GM15510 (cell line): ENCODE data around the gene MEGF6.

Experiments used
- POLR2A ChIP-seq: IDR thresholded peaks from 3 replicates; pipeline ENCODE4 v1.6.1; 2011; ENCODE audit warnings: borderline replicate concordance; ENCODE audit not compliant: insufficient read length; ENCODE audit errors: extremely low read depth

MEGF6 gene

DNA sequence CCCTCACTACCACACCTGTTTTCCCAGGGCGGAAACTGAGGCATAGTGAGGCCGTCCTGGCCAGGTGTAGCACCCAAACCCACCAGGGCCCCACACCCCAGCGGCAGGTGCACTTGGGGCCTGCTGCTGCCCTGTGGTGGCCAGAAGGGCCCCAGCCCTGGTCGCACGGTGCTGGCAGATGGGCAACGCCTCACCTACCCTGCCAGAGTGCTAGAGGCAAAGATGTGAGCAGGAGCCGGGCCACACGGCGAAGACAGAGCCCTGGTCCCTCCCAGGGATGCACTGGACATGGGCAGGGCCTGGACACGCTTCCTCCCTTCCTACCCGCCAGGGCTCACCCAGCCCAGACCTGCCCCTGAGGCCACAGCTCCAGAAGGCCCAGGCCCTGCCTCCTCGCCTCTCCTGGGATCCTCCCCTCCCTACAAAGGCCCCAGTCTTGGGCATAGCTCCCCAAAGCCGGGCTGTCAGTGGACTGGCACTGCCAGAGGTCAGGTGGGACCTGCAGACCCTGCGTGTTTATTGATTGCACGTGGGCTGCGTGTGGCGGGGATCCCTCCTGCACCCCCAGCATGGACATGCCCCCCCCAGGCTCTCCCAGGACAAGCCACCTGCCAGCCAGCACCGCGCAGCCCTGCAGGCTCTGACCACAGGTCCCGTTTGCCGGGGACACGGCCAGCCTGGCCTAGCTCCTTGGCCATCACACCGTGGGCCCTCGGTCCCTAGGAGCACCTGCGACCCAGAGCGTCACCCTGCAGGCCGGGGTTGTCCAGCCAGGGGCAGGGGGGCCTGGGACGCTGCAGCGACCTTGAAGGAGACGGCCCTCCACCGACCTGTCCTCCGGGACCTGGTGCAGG is 44.1 kb downstream of the MEGF6 start:
- TF ChIP-seq POLR2A, result no peak

DNA sequence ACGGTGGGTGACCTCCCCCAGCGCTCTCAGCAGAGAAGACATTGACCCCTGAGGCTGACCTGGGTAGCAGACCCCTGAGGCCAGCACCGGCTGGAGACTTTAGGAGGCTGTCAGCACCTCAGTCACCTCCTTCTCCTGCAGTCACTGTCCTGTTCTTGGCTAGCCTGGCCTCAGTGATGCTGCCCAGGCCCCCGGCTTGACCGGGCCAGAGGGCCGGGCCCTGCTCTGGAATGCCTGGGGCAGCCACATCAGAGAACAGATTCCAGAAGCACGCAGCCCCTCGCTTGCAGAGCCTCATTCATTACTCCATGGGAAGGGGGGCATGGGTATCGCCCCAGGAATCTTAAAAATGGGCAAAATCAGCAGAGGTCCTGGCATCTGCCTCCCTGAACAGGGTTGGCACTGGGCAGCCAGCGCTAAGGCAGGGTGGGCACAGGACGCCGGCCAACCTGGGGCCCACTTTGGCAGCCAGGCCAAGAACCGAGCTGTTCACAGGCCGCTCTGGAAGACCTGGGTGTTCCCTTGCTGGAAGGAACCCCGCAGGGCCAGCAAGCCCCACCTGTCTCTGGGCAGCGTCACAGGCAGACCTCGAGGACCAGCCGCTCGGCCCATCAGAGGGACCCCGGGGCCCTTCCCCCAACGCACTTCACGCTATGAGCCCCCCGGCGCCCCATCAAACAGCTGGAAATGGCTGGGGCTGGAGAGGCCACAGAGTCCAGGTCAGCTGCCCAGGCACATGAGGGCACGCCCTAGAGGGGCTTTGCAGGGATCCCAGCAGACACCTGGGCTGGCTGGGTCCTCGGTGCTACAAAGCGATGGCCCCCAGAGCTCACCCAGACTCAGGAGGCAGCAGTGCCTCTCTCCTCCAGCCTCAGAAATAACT is 45.1 kb downstream of the MEGF6 start:
- no peak for TF ChIP-seq POLR2A

DNA sequence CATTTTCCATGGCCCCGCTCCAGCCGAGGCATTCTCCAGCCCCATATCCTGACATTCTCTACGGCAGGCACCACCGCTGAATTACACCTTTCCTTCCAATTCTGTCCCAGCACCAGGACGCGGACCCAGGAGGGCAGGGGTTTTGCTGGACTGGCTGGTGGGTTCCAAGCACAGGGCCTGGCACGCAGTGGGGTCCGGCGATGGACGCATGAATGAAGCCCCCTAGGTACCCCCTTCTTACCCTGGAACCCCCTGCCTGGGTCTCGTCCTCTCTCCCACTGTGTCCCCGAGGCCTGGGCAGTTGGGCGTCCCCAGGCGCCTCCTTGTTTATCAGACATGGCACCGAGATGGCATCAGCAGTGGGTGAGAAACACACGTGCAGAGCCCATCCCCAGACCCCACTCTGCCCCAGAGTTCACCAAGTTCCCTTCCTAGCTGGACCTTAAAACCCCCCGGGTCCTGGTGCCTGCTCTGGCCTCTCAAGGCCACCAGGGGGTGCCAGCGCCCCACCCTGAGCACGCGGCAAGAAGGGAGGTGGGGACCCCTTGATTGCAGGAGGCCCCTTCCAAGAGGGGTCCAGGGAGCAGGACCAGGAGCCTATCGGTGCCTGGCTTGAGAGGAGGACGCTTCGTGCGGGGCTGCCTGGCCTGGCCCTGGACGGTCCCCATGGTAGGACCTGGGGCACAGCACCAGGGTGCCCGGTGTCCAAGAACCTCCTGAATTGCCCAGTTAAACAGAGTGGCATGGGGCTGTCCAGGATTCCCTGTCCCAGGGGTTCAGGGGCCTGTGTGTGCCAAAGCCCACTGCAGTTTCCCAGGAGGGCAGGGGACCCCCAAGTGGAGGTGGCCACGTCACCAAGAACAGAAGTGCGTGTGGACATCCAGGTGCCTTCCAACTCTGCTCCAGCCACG is 46.1 kb downstream of the MEGF6 start:
- no peak for TF ChIP-seq POLR2A

GRCh38 chr1:3563610-3564009 is 47.7 kb downstream of the MEGF6 start:
- TF ChIP-seq POLR2A, result no peak

- TF ChIP-seq POLR2A, result no peak
Observed at GRCh38 chr1:3563125-3563524, 48.2 kb downstream of the MEGF6 start.

- TF ChIP-seq POLR2A, result no peak
Observed at GRCh38 chr1:3562712-3563111, 48.6 kb downstream of the MEGF6 start.

- no peak for TF ChIP-seq POLR2A
Observed at GRCh38 chr1:3561702-3562101, 49.6 kb downstream of the MEGF6 start.

- TF ChIP-seq POLR2A, result no peak
Observed at GRCh38 chr1:3560981-3561380, 50.3 kb downstream of the MEGF6 start.

GRCh38 chr1:3560251-3560871 is 50.9 kb downstream of the MEGF6 start:
- TF ChIP-seq POLR2A, result no peak

DNA sequence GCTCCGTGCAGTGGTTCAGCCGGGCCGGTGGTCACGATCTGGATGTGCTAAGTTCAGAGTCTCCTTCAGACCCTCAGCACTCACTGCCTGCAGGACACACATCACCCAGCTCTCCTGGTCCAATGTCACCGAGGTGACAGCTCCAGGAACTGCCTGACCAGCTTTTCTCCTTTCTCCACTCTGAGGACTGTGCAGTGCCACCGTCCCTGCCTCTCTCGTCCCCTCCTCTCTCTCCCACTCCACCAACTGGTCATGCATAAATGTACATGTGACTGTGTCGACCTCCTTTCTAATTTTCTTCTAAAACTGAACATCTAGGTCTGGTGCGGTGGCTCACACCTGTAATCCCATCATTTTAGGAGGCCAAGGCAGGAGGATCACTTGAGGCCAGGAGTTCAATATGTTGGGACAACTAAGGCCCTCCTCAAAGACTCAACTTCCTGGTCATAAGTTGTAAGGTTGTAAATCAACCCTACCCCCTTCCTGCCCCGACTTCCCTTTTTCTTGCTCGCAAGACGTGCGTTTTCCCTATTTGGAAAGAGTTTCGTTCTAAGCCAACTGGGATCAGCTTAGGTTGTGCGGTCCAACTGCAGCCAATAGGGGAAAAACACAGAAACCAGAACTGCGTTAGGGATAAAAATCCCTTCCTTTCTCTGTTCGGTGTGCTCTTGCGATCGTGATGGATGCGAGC is 53.1 kb downstream of the MEGF6 start:
- no peak for TF ChIP-seq POLR2A

DNA sequence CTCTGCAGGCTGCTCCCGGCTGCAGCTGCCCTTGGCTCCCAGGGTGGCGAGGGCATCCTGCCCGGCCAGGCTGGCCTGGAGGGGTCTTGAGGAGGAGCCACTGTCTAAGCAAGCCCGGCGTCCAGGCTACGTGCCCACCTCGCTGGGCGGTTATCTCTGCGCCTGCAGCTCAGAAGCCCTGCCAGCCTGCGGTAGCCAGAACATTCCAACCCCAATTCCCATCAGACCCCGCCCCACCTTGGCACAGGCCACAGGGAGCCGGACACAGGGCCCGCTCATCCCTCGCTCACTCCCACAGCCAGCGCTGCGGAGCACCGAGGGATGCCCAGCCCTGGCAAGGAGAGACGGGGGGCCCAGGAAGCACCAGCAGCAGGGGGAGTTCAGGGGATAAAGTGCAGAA is 53.9 kb downstream of the MEGF6 start:
- no peak for TF ChIP-seq POLR2A

GRCh38 chr1:3556336-3556735 is 55.0 kb downstream of the MEGF6 start:
- TF ChIP-seq POLR2A, result no peak

GRCh38 chr1:3555131-3555920 is 56.0 kb downstream of the MEGF6 start:
- TF ChIP-seq POLR2A, result no peak
